ENCODE data around the gene GIPC1.

DNA sequence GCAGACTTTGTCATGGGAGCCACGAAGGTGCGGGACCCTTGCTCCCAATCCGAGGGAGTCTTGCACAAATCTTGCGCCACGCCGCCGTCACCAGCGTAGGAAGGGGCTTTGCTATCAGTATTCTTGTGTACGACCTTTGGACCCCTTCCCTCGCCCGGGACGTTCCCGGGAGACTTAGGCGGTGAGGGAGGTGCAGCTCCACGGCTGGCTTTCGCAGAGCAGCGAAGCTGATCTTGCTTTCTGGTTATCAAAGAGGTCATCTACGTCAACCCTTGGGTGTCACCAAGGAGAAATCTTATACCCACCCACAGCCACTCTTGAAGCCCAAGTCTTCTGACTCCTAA is 34.0 kb upstream of the GIPC1 start:
- TF ChIP-seq, protein P1, sequence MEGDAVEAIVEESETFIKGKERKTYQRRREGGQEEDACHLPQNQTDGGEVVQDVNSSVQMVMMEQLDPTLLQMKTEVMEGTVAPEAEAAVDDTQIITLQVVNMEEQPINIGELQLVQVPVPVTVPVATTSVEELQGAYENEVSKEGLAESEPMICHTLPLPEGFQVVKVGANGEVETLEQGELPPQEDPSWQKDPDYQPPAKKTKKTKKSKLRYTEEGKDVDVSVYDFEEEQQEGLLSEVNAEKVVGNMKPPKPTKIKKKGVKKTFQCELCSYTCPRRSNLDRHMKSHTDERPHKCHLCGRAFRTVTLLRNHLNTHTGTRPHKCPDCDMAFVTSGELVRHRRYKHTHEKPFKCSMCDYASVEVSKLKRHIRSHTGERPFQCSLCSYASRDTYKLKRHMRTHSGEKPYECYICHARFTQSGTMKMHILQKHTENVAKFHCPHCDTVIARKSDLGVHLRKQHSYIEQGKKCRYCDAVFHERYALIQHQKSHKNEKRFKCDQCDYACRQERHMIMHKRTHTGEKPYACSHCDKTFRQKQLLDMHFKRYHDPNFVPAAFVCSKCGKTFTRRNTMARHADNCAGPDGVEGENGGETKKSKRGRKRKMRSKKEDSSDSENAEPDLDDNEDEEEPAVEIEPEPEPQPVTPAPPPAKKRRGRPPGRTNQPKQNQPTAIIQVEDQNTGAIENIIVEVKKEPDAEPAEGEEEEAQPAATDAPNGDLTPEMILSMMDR (conservative IDR thresholded peaks at IDR 0.05 in 1 of 2, IDR thresholded peaks at IDR 0.05 in 1 of 2; ENCODE audit: low read depth in 1 of 2, low read length in 2 of 2): no peak
- no peak for TF ChIP-seq EZH2 (IDR thresholded peaks at IDR 0.05; ENCODE audit: low read length, missing control alignments)
